GOT3 (cell line): ENCODE results near the gene FAM234B.
"Not testable (repeated sequence)": the region's sequence is repeated elsewhere in the genome, so short reads cannot be mapped to it uniquely, and the experiment has no call there.

Experiments used
- DNase-seq: peaks from one replicate; lab custom pipeline; 2025; ENCODE audit warnings: mixed read lengths; lab: John Stamatoyannopoulos, UW

Gene FAM234B

GRCh38 chr12:13023811-13024530, 20.2 kb upstream of the FAM234B start:
- DNase-seq: no peak

GRCh38 chr12:13024531-13024916, 19.7 kb upstream of the FAM234B start:
- DNase-seq: no peak

GRCh38 chr12:13026286-13026685, 17.9 kb upstream of the FAM234B start:
- no peak for DNase-seq

GRCh38 chr12:13027032-13027431, 17.1 kb upstream of the FAM234B start:
- no peak for DNase-seq

- DNase-seq: no peak
These were observed 16.7 kb upstream of the FAM234B start for GRCh38 chr12:13027508-13027907.

GRCh38 chr12:13028825-13029570, 15.2 kb upstream of the FAM234B start:
- DNase-seq: no peak

- DNase-seq: no peak
These were observed 13.5 kb upstream of the FAM234B start for GRCh38 chr12:13030541-13031291.

GRCh38 chr12:13032164-13032563, 12.0 kb upstream of the FAM234B start:
- no peak for DNase-seq

GRCh38 chr12:13033476-13033875, 10.7 kb upstream of the FAM234B start:
- DNase-seq: no peak

GRCh38 chr12:13035335-13035734, 8.8 kb upstream of the FAM234B start:
- not testable (repeated sequence) for DNase-seq

- DNase-seq: no peak
These were observed 7.3 kb upstream of the FAM234B start for GRCh38 chr12:13036881-13037280.

- DNase-seq: no peak
These were observed 5.6 kb upstream of the FAM234B start for GRCh38 chr12:13038491-13039161.

- DNase-seq: no peak
These were observed 4.7 kb upstream of the FAM234B start for GRCh38 chr12:13039328-13039956.

GRCh38 chr12:13041224-13041623, 3.0 kb upstream of the FAM234B start:
- DNase-seq: no peak

GRCh38 chr12:13042666-13043230, 1.4 kb upstream of the FAM234B start:
- DNase-seq: no peak

GRCh38 chr12:13044906-13045299, 722 bp downstream of the FAM234B start:
- DNase-seq: no peak

- DNase-seq: no peak
These were observed 1.6 kb downstream of the FAM234B start for GRCh38 chr12:13045816-13046215.

GRCh38 chr12:13046964-13047363, 2.8 kb downstream of the FAM234B start:
- no peak for DNase-seq

GRCh38 chr12:13049816-13050215, 5.6 kb downstream of the FAM234B start:
- no peak for DNase-seq

GRCh38 chr12:13052421-13052820, 8.2 kb downstream of the FAM234B start:
- no peak for DNase-seq

- not testable (repeated sequence) for DNase-seq
These were observed 9.4 kb downstream of the FAM234B start for GRCh38 chr12:13053617-13054016.
